ENCODE measurements around the gene PAM16.

PAM16 gene

DNA sequence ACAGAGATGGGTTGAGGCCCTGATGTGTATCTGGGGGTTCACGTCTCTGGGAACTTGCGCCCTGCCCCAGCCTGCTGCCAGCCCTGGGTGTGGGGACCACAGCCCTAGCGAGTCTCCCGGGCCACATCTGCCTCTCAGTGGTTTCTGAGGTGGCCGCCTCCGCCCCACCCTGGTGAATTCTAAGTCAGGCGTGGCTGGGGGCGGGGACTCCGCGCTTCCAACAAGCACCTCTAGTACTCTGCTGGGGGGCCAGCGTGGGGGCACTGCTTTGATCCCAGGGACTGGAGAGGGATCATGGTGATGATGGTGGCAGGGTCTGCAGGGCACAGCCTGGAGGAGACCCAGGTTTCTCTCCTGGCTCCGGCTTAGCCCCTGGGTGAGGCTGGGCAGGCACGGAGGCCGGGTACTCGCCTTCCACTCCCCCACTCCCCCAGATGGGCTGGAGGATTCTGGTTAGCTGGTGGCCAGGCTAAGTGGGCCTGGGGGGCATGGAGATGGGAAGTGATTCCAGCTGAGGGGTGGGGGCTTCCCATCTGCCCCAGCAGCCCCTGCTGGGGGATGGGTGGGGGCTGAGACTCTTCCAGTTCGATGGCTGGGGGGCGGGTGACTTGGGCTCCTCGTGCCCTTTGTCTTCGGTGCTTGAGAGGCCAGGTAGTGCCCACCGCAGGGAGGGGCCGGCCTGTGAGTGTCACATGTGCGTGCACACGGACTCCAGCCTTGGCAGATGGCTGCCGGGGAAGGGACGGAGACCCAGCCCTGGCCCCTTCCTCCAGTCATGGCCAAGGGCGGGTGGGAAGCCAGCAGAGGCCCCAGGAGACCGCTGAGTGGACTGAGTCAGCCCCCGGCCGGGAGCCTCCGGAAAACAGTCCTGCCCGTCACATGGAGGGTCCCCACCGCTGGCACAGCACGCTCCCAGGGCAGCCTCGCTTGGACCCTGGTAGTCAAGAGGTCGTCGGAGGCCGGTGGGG lies 31.4 kb downstream of the PAM16 start:
- no peak for DNase-seq (ENCODE audit: low spot score)

DNA sequence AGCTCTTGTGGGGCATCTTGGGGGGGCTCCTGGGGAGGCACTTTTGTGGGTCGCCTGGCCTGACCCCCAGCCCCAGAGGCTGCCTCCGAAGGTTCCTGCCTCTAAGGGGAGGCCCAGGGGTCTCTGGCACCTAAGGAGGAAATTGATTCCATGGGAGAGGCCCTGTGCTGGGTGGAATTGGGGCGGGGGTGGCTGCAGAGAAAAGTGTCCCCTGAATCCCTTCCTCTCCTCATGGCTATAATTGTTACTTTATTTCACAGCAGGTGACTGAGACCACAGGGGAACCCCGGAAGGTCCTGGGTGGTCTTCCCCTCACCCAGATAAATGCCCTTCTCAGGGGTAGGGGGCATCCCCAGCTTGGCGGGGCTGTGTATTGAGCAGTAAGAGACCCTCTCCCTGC lies 32.2 kb downstream of the PAM16 start:
- no peak for DNase-seq (ENCODE audit: low spot score)

DNA sequence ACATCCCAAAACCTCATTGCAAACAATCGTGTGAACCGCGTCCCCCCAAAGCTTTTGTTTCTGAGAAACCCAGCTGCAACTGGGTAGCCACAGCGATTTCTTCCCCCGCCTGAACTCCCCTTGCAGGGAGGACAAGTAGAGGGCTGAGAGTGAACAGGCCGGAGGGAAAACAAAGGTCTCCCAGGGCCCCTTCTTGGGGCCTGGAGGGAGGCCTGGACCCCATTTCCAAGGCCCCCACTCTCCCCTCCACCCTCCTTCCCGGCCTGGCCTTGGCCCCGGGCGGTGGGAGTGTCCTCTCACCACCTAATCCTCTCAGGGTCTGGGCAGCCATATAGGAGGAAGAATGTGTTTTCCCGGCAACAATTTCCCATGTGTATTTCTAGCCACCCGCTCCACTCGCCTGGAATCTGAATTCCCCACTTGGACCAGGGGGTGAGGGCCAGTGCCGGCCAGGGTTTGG lies 32.6 kb downstream of the PAM16 start:
- no peak for DNase-seq (ENCODE audit: low spot score)

DNA sequence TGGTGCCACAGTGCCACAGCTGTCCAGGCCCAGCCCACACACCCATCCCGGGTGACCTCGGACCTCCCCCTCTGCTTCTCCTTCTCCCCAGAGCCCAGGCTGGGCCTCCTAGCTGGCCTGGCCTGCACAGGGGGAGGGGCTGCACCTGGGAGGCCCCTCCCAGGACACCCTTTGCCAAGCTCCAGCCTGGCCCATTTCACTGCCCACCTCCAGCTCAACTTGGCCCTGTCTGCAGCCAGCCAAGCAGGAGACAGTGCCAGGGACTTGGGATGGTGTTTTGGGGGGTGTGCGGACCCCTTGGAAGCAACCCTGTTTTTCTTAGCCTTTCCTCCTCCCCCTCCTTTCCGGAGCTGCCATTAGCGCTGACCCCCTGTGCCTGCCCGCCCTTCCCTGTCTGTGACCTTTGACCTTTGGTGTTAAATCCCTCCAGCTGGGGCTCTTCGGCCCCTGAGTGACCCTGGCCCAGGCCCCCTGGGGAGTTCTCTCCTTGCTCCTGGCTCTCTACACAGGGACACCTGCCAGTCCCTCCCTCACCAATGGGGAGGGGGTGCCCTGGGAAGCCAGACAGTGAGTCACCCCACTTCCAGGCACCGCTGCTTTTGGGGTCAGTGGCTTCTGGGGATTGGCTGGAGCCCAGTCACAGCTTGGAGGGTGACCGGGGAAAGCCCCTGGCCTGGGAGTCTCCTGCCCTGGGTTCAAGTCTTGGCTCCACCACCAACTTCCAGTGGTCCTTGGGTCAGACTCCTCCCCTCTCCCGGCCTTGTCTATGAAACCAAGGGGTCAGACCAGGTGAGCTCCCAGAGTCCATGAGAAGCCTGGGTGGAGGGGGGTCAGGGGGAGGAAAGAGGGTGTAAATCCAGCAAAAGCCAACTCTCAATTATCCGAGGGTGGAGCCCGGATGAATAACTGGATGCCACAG lies 33.3 kb downstream of the PAM16 start:
- DNase-seq (ENCODE audit: low spot score): no peak

DNA sequence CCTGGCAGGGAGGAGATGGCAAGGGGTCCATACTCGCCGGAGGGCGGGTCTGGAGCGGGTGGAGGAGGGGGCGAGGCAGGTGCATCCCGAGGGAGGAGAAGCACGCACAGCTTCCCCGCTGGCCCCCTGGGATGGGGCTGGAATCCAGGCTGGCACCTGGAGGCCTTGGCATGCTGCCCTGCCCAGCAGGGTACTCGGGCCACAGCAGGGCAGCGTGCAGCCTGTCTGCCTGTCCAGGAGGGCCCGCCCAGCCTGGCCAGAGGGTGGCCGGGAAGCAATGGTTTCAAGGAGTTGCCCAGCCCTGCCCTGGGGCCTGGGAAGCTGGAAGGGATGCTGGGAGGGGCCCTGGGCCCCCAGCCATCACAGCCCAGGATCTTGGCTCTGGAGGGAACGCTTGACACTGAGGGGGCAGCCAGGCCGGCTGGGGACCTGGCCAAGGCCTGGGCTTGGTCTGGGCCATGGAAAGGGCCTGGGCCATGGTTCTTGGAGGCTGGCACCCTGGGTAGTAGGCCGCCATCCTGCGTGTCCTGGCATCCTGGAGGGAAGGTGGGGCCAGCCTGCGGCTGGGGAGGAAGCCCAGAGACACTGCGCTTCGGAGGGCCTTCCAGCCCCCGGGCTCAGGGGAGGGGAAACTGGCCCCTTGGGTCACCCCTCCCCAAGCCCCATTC lies 34.1 kb downstream of the PAM16 start:
- no peak for DNase-seq (ENCODE audit: low spot score)

DNA sequence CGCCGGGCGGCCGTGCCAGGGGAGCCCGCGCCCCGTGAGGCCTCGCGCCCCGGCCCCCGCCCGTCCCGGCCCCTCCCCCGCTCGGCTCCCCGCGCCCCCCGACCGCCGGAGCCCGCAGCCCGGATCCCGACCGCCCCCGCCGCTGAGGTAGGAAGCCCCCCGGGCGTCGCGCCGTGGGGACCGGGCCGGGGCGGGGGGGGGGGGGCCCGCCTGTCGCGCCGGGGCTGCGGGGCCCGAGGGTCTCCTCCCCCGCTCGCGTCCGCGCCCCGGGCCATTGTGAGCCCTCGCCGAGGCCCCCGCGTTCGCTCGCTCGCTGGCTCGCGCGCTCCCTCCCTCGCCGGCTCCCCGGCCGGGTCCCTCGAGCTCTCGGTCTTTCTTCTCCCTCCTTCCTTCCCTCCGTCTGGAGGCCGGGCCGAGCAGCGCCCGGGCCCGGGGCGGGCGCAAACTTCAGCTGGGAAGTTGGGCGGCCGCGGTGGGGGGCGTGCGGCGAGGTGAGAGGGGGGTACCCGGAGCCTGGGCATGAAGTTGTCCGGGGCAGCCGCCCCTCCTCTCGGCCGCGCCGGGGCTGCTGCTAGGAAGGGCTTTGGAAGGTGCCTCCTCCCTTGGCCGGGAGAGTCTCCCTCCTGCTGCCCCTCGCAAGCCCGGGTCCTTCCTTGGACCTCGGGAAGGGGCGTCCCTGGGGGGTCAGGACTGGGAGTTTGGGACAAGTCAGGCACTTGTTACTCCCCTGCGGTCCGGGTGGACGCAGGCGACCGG lies 34.8 kb downstream of the PAM16 start:
- DNase-seq (ENCODE audit: low spot score): no peak

DNA sequence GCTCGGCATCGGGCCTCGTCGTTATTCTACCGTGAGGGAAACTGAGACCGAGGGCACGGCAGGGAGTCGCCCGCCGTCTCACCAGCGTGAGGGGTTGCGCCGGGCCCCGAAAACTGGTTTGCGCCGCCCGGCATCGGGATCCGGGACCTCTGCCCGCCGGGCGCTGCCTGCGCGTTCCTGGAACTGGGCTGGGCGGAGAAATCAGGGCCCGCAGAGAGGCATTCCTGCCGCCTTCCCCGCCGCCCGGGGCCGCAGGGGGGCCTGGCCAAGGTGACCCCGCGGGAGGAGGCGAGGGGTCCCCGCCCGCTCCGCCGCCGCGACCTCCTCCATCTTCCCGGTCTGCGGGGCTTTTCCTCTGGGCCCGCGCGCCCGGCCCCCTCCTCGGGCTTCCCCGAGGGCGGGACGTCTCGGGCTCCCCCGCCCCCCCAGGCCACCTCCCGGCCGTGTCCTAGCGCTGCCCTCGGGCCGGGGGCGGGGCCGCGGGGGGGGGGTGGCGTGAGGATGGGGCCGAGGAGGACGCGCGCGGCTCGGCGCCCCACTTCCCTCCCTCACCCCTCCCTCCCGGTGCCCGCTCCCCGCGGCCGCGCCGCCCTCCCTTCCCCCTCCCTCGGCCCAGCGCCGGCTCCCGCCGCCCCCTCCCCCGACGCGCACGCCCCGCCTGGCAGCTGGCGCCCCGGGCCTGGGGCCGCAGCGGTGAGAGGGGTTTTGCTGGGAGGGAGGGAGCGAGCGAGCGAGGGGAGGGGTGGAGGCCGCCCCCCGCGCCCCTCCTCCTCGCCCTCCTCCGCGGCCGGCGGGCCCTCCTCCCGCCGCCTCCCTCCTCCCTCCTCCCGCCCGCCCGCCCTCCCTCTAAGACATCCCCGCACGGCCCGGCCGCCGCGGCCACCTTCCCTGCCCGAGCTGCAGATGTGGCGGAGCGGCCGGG lies 35.7 kb downstream of the PAM16 start, which contains the start of gene GLIS2:
Gene GLIS2, plus strand, starts transcription at position 882 of the 922 bp plus-strand sequence. CDS start 16,214 bp downstream, outside the sequence.
- no peak for DNase-seq (ENCODE audit: low spot score)

DNA sequence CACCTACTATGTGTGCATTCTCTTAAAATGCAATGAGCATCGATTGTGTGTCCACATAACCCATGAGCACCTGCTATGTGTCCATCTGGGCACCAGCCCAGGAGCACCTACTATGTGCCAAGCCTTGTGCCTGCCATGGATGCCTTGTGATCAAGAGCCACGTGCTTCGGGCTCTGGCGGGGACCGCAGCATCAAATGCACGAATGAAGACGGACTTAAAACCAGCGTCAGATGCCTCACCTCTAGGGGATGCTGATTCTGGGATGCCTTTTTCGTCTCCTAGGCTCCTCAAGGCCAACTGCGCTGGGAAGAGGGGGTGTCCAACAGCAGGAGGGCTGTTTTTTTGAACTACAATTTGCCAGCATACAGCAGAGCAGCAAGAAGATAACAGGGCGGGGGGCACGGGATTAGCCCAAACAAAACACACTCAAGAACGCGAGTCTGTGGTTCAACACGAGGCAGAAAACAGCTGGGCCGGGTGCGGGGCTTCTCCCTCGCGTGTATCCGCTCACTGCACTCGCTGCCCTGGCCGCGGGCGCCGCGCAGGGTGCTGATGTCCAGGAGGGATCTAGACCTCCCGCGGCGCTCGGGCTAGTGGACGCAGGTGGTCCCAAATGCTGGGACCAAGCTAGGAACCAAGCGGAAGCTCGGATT lies 36.5 kb downstream of the PAM16 start:
- no peak for DNase-seq (ENCODE audit: low spot score)

DNA sequence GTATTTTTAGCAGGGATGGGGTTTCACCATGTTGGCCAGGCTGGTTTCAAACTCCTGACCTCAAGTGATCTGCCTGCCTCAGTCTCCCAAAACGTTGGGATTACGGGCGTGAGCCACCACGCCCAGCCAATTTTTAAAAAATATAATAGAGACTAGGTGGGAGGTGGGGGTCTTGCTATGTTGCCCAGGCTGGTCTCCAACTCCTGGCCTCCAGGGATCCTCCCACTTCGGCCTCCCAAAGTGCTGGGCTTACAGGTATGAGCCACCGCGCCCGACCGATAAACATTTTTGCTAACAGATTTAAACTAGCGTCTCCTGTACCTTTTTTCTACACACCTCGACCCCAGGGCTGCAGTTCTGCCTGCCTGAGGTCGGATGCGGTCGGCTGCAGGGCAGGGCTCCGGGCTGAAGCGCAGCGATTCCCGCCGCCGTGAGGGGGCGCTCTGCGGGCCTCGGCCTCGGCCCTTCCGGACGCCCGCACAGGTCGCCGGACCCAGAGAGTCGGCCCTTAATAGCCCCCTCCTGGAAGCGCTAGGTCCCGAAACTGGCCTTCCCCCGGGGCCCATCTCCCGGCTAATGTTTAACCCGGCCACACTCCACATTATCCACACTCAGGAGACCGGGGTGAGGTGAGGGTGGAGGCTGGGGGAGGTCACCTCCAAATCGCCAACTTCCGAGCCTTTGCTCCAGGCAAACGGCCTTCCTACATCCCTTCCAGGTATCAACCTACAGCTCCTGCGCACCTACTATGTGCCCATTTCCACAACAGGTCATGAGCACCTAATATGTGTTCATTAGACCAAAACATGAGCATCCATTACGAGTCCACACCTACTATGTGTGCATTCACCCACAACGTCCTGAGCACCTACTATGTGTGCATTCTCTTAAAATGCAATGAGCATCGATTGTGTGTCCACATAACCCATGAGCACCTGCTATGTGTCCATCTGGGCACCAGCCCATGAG lies 37.3 kb downstream of the PAM16 start:
- DNase-seq (ENCODE audit: low spot score): peak; percentile 51

DNA sequence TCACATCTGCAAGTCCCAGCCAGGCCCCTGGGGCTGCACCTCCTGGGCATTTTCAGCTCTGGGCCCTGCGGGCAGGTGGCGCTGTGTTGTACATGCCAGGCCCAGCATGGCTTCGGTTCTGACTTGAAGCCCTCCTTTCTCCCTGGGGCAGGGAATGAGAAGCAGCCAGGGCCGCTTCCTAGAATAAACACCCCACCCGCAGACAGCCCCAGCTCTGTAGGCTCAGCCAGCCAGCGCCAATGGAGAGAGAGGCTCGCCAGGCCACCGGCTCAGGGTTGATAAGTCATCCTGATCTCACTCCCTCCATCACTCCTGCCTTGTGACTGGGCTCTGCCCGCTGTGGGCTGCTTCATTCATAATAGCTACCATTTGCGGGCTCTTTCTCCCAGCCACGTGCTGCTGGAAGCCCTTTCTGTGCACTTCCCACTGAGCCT lies 41.3 kb downstream of the PAM16 start:
- peak; percentile 82 for DNase-seq (ENCODE audit: low spot score)

DNA sequence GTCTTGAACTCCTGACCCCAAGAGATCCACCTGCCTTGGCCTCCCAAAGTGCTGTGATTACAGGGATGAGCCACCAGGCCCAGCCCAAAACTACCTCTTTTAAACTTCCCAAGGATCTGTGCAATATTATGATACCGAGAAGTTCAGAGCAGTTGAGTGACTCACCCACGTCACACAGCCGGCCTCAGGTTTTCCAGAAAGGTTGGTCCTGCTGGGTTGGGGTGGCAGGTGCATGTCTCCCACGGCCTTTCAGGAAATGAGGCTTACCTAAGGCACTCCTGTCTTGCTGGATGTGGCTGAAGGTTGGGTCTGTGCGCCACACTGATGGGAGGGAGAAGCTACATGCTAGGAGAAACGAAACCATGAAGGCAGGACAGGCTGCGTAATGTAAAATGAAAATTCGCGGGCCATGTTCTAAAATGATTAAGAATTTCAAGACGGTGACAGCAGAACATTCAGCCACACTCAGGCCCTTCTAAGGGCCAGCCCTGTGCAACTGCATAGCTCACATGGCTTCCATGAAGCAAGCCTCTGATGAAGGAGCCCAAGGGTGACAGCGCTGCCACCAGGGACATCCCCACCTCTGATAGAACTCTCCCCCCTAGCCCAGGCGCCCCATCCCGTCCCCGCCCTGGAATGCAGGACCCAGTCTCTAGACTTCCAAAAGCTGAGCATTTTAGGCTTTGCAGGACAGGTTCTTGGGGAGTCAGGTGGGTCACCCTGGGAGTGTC lies 41.9 kb downstream of the PAM16 start:
- DNase-seq (ENCODE audit: low spot score): no peak

DNA sequence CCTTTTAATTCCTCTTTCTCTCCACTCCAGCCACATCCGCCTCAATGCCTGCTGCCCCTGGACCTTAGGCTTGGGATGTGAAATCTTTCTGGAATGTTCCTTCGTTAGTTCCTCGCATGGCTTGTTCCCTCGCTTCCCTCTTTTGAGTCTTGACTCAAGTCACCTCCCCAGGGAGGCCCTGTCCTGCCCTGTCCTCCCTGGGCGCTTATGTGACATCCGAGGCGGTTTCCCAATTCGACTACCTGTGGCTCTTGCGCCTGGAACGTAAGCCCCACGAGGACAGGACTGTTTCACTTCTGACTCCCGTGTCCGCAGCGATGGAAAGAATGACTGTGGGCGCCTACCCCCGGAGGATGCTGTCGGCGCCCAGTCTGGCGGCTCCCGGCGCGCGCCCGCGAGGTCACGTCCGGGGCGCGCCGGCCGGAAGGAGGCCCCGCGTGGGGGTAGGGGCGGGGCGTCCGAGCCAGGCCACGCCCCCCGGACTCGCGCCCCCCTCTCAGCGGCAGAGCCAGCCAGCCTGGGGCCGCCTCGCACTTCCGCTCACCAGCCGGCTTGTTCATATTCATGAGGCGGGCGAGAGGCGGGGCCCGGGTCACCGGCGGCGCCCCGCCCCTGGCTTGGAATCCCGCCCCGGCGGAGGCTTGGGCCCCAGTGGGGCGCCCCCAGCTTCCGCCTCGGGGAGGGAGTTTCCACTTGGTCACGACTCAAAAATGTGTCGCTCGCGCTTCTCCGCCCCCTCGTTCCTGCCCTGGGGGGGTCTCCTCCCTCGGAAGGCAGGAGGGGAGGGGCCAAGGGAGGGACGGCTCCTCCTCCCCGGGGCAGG lies 43.7 kb downstream of the PAM16 start:
- peak; percentile 98 for DNase-seq (ENCODE audit: low spot score)

DNA sequence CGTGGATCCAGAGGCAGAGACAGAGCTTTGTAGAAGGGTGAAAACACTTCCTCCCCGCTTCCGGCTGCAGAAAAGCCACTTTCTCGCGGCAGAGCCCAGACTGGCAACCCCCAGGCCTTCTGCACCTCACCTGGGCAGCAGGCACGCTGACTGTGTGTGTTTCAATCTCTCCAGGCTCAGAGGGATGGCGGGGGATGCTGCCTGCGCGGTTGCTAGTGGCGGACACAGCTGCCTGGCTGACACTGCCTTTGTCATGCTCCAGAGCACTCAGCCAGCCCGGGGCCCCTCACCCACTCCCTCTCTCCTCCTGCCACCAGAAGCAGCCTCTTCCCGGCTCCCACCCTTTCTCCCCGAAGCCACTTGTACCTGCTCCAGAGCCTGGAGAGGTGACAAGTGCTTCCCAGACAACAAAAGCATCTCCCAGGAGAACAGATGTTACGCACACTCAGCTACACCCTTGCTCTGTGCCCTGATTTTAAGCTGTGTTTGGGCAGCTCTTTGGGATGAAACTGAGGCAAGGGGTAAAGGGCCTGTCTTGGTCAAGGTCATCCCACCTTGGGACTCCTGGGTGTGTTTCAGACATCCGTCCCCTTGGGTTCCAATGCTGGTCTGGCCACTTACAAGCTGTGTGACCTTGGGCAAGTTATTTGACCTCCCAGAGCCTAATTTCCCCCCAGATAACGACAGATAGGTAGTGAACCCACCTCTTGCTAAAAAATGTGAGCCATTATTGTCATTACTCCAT lies 44.5 kb downstream of the PAM16 start:
- DNase-seq (ENCODE audit: low spot score): peak; percentile 71

DNA sequence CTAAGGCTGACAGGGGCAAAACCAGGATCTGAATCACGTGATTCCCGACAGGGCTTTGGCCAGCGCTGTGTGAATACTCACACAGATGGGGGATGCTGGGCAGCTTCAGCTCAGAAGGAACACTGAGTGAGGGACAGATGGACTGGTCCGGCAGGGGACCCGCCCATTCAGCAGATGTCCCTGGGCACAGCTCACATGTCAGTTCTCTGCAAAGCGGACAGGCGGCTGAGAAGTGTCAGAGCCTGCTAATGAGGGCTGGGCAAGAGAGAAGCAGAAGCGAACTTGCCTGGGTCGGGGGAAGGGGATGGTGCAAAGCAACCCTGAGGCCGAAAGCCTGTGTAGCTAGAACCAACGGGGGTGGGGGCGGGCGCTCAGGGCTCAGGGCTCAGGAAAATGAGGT lies 47.1 kb downstream of the PAM16 start:
- DNase-seq (ENCODE audit: low spot score): no peak

DNA sequence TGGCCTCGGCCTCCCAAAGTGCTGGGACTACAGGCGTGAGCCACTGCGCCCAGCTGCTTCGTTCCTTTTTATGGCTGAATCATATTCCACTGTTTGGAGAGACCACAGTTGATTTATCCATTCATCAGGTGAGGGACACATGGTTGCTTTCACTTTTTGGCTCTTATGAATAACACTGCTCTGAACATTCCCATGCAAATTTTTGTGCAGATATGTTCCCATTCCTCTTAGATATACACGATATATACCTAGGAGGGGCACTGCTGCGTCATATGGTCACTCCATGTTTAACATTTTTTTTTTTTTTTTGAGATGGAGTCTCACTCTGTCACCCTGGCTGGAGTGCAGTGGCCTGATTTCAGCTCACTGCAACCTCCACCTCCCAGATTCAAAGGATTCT lies 49.2 kb downstream of the PAM16 start:
- DNase-seq (ENCODE audit: low spot score): no peak

DNA sequence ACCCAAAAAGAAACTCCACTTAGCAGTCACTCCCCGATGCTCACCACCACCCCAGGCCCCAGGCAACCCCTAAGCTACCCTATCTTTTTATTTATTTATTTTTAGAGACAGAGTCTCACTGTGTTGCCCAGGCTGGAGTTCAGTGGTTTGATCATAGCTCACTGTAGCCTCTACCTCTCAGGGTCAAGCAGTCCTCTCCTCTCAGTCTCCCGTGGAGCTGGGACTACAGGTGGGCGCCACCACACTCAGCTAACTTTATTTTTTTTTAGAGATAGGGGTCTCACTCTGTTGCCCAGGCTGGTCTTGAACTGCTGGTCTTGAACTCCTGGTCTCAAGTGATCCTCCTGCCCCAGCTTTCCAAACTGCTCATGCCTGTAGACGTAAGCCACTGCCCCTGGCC lies 49.9 kb downstream of the PAM16 start:
- DNase-seq (ENCODE audit: low spot score): no peak
